ENCODE measurements around the gene ZNF804B. TPM values are rescaled to one million over a fixed set of nuclear protein-coding genes. Genes with fewer than 3 reads are reported as not detected.

ZNF804B gene
- total RNA-seq, 6 donors from 2014 or later: not detected

DNA sequence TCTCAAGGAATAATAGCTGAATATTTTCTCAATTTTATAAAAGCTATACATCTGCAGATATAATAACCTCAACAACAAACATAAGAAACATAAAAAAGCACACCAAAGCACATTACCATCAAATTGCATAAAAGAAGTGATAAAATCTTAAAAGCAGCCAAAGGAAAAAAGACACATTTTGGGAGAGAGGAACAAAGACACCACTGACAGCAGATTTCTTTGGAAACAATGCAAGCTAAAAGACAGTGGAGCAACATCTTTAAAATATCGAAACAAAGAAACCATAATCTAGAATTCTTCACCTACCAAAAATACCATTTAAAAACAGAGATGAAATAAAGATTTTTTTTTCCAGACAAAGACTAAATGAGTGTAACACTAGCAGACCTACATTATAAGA, 91.7 kb downstream of the ZNF804B start:
- Histone ChIP-seq H3K27me3 (no peaks in the 10 kb centered on the region), H3K4me1 (no peaks in the 10 kb centered on the region), H3K36me3 (no peaks in the 10 kb centered on the region), H3K9me3 (no peaks in the 10 kb centered on the region), H3K27ac (no peak overlapping the region), H3K4me3 (no peak overlapping the region)
- no peak for TF ChIP-seq EP300 (IDR thresholded peaks at IDR 0.05)
- no peak for TF ChIP-seq POLR2AphosphoS5 (IDR thresholded peaks at IDR 0.05)
- TF ChIP-seq, protein P1, sequence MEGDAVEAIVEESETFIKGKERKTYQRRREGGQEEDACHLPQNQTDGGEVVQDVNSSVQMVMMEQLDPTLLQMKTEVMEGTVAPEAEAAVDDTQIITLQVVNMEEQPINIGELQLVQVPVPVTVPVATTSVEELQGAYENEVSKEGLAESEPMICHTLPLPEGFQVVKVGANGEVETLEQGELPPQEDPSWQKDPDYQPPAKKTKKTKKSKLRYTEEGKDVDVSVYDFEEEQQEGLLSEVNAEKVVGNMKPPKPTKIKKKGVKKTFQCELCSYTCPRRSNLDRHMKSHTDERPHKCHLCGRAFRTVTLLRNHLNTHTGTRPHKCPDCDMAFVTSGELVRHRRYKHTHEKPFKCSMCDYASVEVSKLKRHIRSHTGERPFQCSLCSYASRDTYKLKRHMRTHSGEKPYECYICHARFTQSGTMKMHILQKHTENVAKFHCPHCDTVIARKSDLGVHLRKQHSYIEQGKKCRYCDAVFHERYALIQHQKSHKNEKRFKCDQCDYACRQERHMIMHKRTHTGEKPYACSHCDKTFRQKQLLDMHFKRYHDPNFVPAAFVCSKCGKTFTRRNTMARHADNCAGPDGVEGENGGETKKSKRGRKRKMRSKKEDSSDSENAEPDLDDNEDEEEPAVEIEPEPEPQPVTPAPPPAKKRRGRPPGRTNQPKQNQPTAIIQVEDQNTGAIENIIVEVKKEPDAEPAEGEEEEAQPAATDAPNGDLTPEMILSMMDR (IDR thresholded peaks at IDR 0.05): no peak
- no peak for TF ChIP-seq POLR2A (IDR thresholded peaks at IDR 0.05)
- ATAC-seq (ENCODE audit: low FRiP score in 2 of 2) (no peak), DNase-seq (no peak)
- WGBS, 2 donors: 92 to 97% methylated on average over 1 of the region's 1 CpG

DNA sequence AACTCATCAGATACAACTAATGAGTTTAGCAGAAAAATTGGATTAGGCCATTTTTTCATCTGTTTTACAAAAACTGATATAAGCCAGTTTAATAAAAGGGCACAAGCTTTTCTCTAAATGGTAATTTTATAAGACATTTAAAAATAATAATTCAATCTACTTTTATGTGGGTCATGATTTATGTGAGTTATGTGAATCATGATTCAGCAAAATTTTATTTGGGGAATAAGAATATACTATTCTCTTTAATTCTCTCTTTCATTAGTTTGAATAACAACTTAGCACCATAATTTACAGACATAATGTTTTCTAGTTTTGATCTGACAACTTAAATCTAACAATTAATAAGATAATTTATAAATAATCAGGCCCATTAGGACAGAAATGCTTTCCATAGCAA, 99.8 kb downstream of the ZNF804B start:
- no peaks in the 10 kb centered on the region for H3K27me3 ChIP-seq
- no peak overlapping the region for H3K4me3 ChIP-seq
- no peak for TF ChIP-seq POLR2AphosphoS5 (IDR thresholded peaks at IDR 0.05)
- TF ChIP-seq, protein P1 (IDR thresholded peaks at IDR 0.05): no peak
- TF ChIP-seq EP300 (IDR thresholded peaks at IDR 0.05): no peak
- no peak for TF ChIP-seq POLR2A (IDR thresholded peaks at IDR 0.05)
- no peak overlapping the region for H3K27ac ChIP-seq
- no peak for ATAC-seq (ENCODE audit: low FRiP score in 2 of 2)
- no peak for DNase-seq
- H3K4me1 ChIP-seq: no peaks in the 10 kb centered on the region
- no peaks in the 10 kb centered on the region for H3K36me3 ChIP-seq
- H3K9me3 ChIP-seq: no peaks in the 10 kb centered on the region

DNA sequence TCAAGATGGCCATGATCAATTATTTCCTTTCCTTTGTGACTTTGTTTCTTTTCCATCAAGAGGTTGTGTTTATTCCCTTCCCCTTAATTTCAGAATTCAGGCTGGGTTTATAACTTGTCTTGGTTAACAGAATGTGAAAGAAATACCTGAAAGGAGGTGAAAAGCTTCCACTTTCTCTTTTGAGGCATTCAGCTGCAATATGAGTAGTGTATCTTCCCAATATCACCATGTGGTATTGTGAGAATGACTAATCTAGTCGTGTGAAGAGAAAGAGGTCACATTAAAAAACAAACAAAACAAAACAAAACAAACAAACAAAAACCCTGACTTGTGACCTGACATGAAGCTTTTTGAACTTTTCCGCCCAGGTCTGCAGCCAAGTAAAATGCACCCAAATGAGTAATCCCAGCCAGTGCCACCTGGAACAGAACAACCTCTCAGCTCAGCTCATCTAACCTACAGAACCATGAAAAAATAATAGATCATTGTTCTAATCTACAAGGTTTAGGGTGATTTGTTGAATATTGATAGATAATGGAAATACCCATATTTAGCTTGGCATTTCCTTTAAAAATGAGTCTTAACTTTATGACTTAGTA, 106.9 kb downstream of the ZNF804B start:
- H3K27me3 ChIP-seq: no peaks in the 10 kb centered on the region
- H3K4me1 ChIP-seq: no peaks in the 10 kb centered on the region
- H3K36me3 ChIP-seq: no peaks in the 10 kb centered on the region
- TF ChIP-seq EP300 (IDR thresholded peaks at IDR 0.05) (no peak), POLR2A (IDR thresholded peaks at IDR 0.05) (no peak), POLR2AphosphoS5 (IDR thresholded peaks at IDR 0.05) (no peak)
- TF ChIP-seq, protein P1 (IDR thresholded peaks at IDR 0.05): no peak
- H3K27ac ChIP-seq: no peak overlapping the region
- 54 to 57% methylated on average over 2 of the region's 2 CpGs for WGBS, 2 donors
- peaks cover 0 to 3% (median 0%) of the 10 kb centered on the region in 4 donors for H3K9me3 ChIP-seq
- DNase-seq (no peak), ATAC-seq (ENCODE audit: low FRiP score in 2 of 2) (no peak)
- no peak overlapping the region for H3K4me3 ChIP-seq

DNA sequence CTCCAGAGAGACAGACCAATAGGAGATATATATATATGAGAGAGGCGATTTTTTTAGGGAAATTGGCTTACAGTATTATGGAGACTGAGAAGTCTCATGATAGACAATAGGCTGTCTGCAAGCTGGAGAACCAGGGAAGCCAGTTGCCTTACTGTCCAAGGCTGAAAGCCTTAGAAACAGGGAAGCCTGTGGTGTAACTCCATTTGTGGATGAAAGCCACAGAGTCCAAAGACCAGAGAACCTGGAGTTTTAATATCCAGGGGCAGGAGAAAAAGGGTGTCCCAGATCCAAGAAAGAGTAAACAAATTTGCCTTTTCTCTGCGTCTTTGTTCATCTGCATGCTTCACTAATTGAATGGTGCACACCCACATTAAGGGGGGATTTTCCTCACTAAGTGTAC, 107.7 kb downstream of the ZNF804B start:
- H3K36me3 ChIP-seq: no peaks in the 10 kb centered on the region
- TF ChIP-seq, protein P1 (IDR thresholded peaks at IDR 0.05): no peak
- TF ChIP-seq POLR2A (IDR thresholded peaks at IDR 0.05) (no peak), EP300 (IDR thresholded peaks at IDR 0.05) (no peak), POLR2AphosphoS5 (IDR thresholded peaks at IDR 0.05) (no peak)
- DNase-seq (no peak), ATAC-seq (ENCODE audit: low FRiP score in 2 of 2) (no peak)
- no peak overlapping the region for H3K4me3 ChIP-seq
- H3K9me3 ChIP-seq: peaks cover 0 to 3% (median 0%) of the 10 kb centered on the region in 4 donors
- H3K27me3 ChIP-seq: no peaks in the 10 kb centered on the region
- H3K27ac ChIP-seq: no peak overlapping the region
- 81 to 82% methylated on average over 2 of the region's 2 CpGs for WGBS, 2 donors
- no peaks in the 10 kb centered on the region for H3K4me1 ChIP-seq

DNA sequence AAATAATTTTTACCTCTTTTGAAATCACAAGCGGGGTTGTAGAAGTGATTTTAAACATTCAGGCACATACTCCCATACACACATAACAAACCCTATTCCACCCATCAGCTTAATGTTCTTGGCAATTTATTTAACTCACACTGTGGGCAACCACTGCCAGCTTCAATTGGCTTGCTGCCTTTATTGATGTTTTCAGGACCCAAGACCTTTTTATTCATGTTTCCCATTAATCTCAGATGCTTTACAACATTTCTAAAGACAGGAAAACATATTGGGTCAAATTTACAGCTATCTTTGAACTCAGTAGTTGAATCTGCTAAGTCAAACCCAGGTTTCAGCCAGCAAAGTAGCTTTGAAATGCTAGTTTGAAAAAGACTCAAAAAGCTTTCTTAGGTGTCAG, 109.0 kb downstream of the ZNF804B start:
- 73 to 88% methylated on average over 1 of the region's 1 CpG for WGBS, 2 donors
- TF ChIP-seq POLR2AphosphoS5 (IDR thresholded peaks at IDR 0.05) (no peak), POLR2A (IDR thresholded peaks at IDR 0.05) (no peak), EP300 (IDR thresholded peaks at IDR 0.05) (no peak)
- TF ChIP-seq, protein P1 (IDR thresholded peaks at IDR 0.05): no peak
- H3K9me3 ChIP-seq: peaks cover 0 to 3% (median 0%) of the 10 kb centered on the region in 4 donors
- DNase-seq: no peak
- ATAC-seq (ENCODE audit: low FRiP score in 2 of 2): no peak
- H3K27ac ChIP-seq: no peak overlapping the region
- no peak overlapping the region for H3K4me3 ChIP-seq
- H3K27me3 ChIP-seq: no peaks in the 10 kb centered on the region
- H3K4me1 ChIP-seq: no peaks in the 10 kb centered on the region
- no peaks in the 10 kb centered on the region for H3K36me3 ChIP-seq
